Measurements from ENCODE around the gene MC1R.

The MC1R gene

GRCh38 chr16:89895482-89896250 is 23.0 kb upstream of the MC1R start:
- no peak for DNase-seq

GRCh38 chr16:89897204-89897603 is 21.5 kb upstream of the MC1R start:
- DNase-seq: no peak

- DNase-seq: no peak
Measured at GRCh38 chr16:89898201-89898967, 20.3 kb upstream of the MC1R start.

- DNase-seq: no peak
Measured at GRCh38 chr16:89899879-89900481, 18.7 kb upstream of the MC1R start.

- no peak for DNase-seq
Measured at GRCh38 chr16:89900885-89901284, 17.8 kb upstream of the MC1R start.

- no peak for DNase-seq
Measured at GRCh38 chr16:89902980-89903379, 15.7 kb upstream of the MC1R start.

GRCh38 chr16:89903908-89904515 is 14.7 kb upstream of the MC1R start:
- DNase-seq: no peak

- DNase-seq: no peak
Measured at GRCh38 chr16:89904606-89905510, 13.8 kb upstream of the MC1R start.

GRCh38 chr16:89905511-89906139 is 13.0 kb upstream of the MC1R start:
- no peak for DNase-seq

GRCh38 chr16:89906140-89907025 is 12.3 kb upstream of the MC1R start:
- no peak for DNase-seq

GRCh38 chr16:89907055-89907814 is 11.4 kb upstream of the MC1R start:
- no peak for DNase-seq

GRCh38 chr16:89908236-89908635 is 10.4 kb upstream of the MC1R start:
- DNase-seq: no peak

- peak in 50 of 51 donors; percentile 13 to 87 (median 65) for DNase-seq
Measured at GRCh38 chr16:89909777-89910716, 8.6 kb upstream of the MC1R start.

GRCh38 chr16:89910717-89911354 is 7.8 kb upstream of the MC1R start:
- no peak for DNase-seq

GRCh38 chr16:89911375-89911774 is 7.3 kb upstream of the MC1R start:
- DNase-seq: no peak

GRCh38 chr16:89912143-89912542 is 6.5 kb upstream of the MC1R start:
- no peak for DNase-seq

- no peak for DNase-seq
Measured at GRCh38 chr16:89912627-89913026, 6.0 kb upstream of the MC1R start.

Measured in hypothalamus (tissue), 51 donors.